Smooth muscle cell (in vitro differentiated cells): Measurements from ENCODE around the gene RSBN1L. TPM values are rescaled to one million over a fixed set of nuclear protein-coding genes. Genes with fewer than 3 reads are reported as not detected.

Experiments
- DNase-seq: peaks from one replicate; lab custom pipeline; 2025; ENCODE audit not compliant: unreplicated experiment; lab: John Stamatoyannopoulos, UW
- H2AFZ ChIP-seq: fragments of 200-600 bp; sonication (generic); 2 replicates; pipeline ENCODE4 v1.6.0; 2016; ENCODE audit warnings: antibody characterized with exemption, low read depth, mild to moderate bottlenecking
- H3F3A ChIP-seq: fragments of 200-600 bp; sonication (generic); 2 replicates; pipeline ENCODE4 v1.6.0; 2017; ENCODE audit warnings: antibody characterized with exemption, low read depth
- H3K27ac ChIP-seq: fragments of 200-600 bp; sonication (generic); 2 replicates; pipeline ENCODE4 v1.5.1; 2016; ENCODE audit warnings: low read depth, mild to moderate bottlenecking
- H3K27me3 ChIP-seq: fragments of 200-600 bp; sonication (generic); 2 replicates; pipeline ENCODE4 v1.6.1; 2016; ENCODE audit warnings: low read depth, mild to moderate bottlenecking
- H3K36me3 ChIP-seq: fragments of 200-600 bp; sonication (generic); 2 replicates; pipeline ENCODE4 v1.5.1; 2016; ENCODE audit warnings: low read depth
- H3K4me1 ChIP-seq: fragments of 200-600 bp; sonication (generic); 2 replicates; pipeline ENCODE4 v1.5.1; 2016; ENCODE audit warnings: low read depth
- H3K4me2 ChIP-seq: fragments of 200-600 bp; sonication (generic); 2 replicates; pipeline ENCODE4 v1.6.0; 2016; ENCODE audit warnings: mild to moderate bottlenecking
- H3K4me3 ChIP-seq: fragments of 200-600 bp; sonication (generic); 2 replicates; pipeline ENCODE4 v1.5.1; 2016; ENCODE audit warnings: mild to moderate bottlenecking
- H3K79me2 ChIP-seq: fragments of 200-600 bp; sonication (generic); 2 replicates; pipeline ENCODE4 v1.6.0; 2016; ENCODE audit warnings: low read depth, mild to moderate bottlenecking
- H3K9ac ChIP-seq: fragments of 200-600 bp; sonication (generic); 2 replicates; pipeline ENCODE4 v1.6.0; 2016; ENCODE audit warnings: low read depth
- H3K9me3 ChIP-seq: fragments of 200-600 bp; sonication (generic); replicated peaks from 2 replicates; pipeline ENCODE4 v1.5.1; 2016; ENCODE audit warnings: low read depth
- H4K20me1 ChIP-seq: fragments of 200-600 bp; sonication (generic); 2 replicates; pipeline ENCODE4 v1.6.0; 2016; ENCODE audit warnings: low read depth
- CTCF ChIP-seq: fragments of 200-600 bp; sonication (generic); IDR thresholded peaks from 2 replicates; pipeline ENCODE4 v1.5.1; 2017; ENCODE audit warnings: borderline replicate concordance, mild to moderate bottlenecking, antibody characterized with exemption; ENCODE audit not compliant: insufficient read depth, poor library complexity, severe bottlenecking
- WGBS: methylation state at CpG from one replicate; pipeline ENCODE4 v1.1.7; 2016; ENCODE audit warnings: low lambda C conversion rate; 5-methylcytosine and 5-hydroxymethylcytosine counted together
- polyA plus RNA-seq: library from polyadenylated mRNA; unstranded; fragments of >200 nt; fragmentation: Nextera tagmentation; extraction: Ambion mirVana; gene quantifications from 2 replicates; pipeline ENCODE4 v1.2.1, GENCODE V29; 2016
- total RNA-seq: library from RNA; depleted of rRNA; stranded (reverse); fragments of >200 nt; gene quantifications from 2 replicates; pipeline ENCODE4 v1.2.3, GENCODE V29; 2014

The RSBN1L gene
- total and polyA plus RNA-seq, 2 experiments from 2014 or later: 3.8 to 26.2 TPM

GRCh38 chr7:77729574-77730348, 33.5 kb downstream of the RSBN1L start:
- H3F3A ChIP-seq: no peaks in the 10 kb centered on the region
- H3K27me3 ChIP-seq: no peaks in the 10 kb centered on the region
- WGBS: 69% methylated on average over 3 of the region's 3 CpGs
- no peak overlapping the region for H3K4me2 ChIP-seq
- H3K4me1 ChIP-seq: peaks cover 28% of the 10 kb centered on the region
- H2AFZ ChIP-seq: no peak overlapping the region
- TF ChIP-seq CTCF: no peak
- H3K79me2 ChIP-seq: peaks cover 96% of the 10 kb centered on the region
- no peaks in the 10 kb centered on the region for H3K36me3 ChIP-seq
- H3K9me3 ChIP-seq: no peaks in the 10 kb centered on the region
- no peak for DNase-seq
- H3K4me3 ChIP-seq: no peak overlapping the region
- no peak overlapping the region for H3K27ac ChIP-seq
- H4K20me1 ChIP-seq: peaks cover 91% of the 10 kb centered on the region
- H3K9ac ChIP-seq: no peak overlapping the region

GRCh38 chr7:77731716-77732115, 35.5 kb downstream of the RSBN1L start:
- Histone ChIP-seq H3K4me1 (peaks cover 28% of the 10 kb centered on the region), H4K20me1 (peaks cover 89% of the 10 kb centered on the region), H3K27me3 (no peaks in the 10 kb centered on the region), H3K4me3 (no peak overlapping the region), H3K36me3 (no peaks in the 10 kb centered on the region), H3K27ac (no peak overlapping the region), H3K4me2 (no peak overlapping the region), H3F3A (no peaks in the 10 kb centered on the region), H3K9me3 (no peaks in the 10 kb centered on the region), H3K79me2 (peaks cover 90% of the 10 kb centered on the region), H2AFZ (no peak overlapping the region), H3K9ac (no peak overlapping the region)
- 32% methylated on average over 1 of the region's 1 CpG for WGBS
- no peak for DNase-seq
- no peak for TF ChIP-seq CTCF

- Histone ChIP-seq H3K79me2 (peaks cover 61% of the 10 kb centered on the region), H3K36me3 (peaks cover 4% of the 10 kb centered on the region), H3K4me3 (peak overlapping the region; percentile 14), H3K27ac (no peak overlapping the region), H3K9me3 (no peaks in the 10 kb centered on the region), H3K9ac (no peak overlapping the region), H3K27me3 (no peaks in the 10 kb centered on the region), H4K20me1 (peaks cover 59% of the 10 kb centered on the region), H3K4me2 (peak overlapping the region; percentile 25), H3F3A (no peaks in the 10 kb centered on the region), H2AFZ (no peak overlapping the region), H3K4me1 (peaks cover 7% of the 10 kb centered on the region)
- 36% methylated on average over 9 of the region's 9 CpGs for WGBS
- TF ChIP-seq CTCF: no peak
- DNase-seq: no peak
Observed at GRCh38 chr7:77734659-77735421, 38.6 kb downstream of the RSBN1L start.
